ENCODE results near the gene TMEM203.

TMEM203 gene

GRCh38 chr9:137228968-137229896, 23.8 kb upstream of the TMEM203 start:
- DNase-seq: no peak

- no peak for DNase-seq
These were observed 23.1 kb upstream of the TMEM203 start for GRCh38 chr9:137228506-137228967.

DNA sequence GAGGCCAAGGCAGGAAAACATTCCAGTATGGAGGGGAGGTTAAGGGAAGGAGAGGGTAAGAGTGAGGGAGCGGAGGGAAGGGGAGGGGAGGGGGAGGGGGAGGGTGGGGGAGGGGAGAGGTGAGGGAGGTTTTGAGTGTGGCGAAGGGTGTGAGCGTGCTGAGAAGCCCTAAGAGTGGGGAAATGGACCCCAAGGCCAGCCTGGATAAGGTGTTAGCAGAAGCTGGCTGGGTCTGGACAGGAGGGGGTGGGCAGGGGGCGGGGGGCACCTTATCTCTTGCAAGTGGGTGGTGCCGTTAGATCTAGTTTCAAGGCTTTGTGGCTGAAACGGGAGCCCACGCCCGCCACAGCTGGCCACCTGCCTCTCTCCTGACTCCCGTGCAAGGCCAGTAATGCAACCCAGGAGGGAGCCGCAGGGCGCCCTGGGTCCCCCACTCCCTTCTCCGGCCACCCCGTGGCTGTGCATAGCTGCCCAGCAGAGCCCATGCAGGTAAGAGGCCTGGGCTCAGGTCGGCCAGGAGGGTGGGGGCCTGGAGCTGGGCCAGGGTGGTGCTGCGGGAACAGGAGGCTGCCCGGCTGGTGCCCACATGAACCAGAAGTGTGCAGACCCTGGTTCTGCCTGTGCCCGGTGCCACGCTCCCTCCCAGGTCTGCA, 22.5 kb upstream of the TMEM203 start:
- DNase-seq: no peak

GRCh38 chr9:137227054-137227852, 21.8 kb upstream of the TMEM203 start, which contains the start of gene RNF224:
TSS of gene RNF224 (plus strand) at chr9:137227502. CDS start at chr9:137228336, 834 bp downstream.
- peak; percentile 68 for DNase-seq

DNA sequence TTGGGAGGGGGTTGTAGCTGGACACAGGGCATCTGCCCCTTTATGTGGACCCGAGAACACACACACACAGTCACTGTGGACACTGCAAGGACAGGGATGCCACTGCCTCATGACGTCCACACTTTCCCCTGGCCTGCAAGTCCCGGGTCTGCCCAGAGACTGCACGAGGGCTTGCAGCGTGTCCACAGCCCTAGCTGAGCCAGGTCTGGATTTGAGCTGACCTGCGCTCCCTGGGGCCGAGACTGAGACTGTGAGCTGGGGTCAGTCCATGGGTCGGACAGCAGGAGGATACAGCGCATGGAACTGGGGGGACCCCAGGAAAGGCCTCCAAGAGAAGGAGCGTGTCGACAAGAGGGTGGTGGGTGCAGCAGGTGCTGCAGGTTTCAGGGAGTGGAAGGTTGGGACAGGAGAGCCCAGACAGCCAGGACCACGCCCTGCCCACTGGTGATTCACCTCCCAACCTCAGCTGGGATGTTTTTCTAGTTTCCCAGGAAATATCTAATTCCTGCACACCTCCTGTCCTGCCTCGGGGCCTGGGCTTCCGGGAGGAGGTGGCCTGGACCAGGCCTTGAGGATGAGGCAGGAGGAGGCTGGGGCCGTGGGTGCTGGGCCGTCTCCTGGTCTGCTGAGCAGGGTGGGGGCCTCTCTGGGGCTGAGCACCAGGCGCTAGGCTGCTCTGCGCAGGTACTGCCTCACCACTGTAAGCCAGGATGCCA, 21.0 kb upstream of the TMEM203 start:
- peak; percentile 81 for DNase-seq

DNA sequence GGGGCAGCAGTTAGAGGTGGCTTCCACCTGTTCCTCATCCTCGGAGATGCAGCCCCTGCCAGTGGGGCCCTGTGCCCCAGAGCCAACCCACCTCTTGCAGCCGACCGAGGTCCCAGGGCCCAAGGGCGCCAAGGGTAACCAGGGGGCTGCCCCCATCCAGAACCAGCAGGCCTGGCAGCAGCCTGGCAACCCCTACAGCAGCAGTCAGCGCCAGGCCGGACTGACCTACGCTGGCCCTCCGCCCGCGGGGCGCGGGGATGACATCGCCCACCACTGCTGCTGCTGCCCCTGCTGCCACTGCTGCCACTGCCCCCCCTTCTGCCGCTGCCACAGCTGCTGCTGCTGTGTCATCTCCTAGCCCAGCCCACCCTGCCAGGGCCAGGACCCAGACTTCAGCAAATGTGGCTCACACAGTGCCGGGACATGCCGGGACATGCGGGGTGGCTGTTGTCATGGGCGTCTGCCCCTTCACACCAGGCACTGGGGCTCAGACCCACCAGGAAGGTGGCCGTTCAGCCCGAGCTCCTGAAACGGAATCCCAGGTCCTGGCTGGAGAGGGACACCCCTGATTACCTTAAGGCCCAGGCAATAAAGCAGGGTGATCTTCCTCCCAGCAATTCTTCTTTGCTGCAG, 20.4 kb upstream of the TMEM203 start:
- DNase-seq: no peak

DNA sequence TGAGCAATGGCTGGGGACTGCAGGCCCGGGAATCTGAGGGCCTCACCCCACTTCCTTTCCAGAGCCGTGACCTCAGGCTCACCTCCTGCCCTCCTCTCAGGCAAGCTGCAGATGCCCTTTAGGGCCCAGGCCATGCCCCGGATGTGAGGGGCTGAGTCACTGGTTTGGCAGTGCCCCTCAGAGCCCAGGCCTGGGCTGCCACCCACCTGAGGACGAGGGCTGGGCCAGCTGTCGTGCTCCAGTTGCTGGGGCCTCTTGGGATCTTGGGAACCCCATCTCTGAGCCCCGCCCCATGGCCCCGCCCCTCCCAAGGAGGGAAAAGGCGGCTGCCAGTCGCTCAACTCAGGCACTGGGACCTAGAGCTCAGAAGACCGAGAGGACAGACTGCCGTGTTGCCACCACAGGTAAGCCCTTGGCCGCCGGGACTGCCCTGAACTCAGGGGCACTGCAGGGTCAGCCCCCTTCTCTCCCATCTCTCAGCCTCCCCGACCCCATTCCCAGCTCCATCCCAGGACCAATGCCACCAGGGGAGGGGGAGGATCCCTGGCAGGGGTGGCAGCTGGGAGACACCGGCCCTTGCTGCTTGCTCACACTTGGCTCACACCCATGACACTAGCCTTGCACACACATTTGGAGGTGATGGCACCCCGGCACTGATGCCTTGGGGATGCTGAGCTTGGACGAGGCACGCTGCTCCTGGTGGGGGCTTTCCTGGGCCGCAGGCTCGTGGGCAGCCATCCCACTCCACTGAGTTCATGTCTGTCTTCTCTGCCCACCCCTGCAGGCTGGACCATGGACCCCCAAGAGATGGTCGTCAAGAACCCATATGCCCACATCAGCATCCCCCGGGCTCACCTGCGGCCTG, 19.6 kb upstream of the TMEM203 start, which contains the start of gene CYSRT1:
Gene CYSRT1 (plus strand): TSS at position 345 of the 865 bp plus-strand sequence. CDS start 448 bp downstream, at position 793.
- no peak for DNase-seq

DNA sequence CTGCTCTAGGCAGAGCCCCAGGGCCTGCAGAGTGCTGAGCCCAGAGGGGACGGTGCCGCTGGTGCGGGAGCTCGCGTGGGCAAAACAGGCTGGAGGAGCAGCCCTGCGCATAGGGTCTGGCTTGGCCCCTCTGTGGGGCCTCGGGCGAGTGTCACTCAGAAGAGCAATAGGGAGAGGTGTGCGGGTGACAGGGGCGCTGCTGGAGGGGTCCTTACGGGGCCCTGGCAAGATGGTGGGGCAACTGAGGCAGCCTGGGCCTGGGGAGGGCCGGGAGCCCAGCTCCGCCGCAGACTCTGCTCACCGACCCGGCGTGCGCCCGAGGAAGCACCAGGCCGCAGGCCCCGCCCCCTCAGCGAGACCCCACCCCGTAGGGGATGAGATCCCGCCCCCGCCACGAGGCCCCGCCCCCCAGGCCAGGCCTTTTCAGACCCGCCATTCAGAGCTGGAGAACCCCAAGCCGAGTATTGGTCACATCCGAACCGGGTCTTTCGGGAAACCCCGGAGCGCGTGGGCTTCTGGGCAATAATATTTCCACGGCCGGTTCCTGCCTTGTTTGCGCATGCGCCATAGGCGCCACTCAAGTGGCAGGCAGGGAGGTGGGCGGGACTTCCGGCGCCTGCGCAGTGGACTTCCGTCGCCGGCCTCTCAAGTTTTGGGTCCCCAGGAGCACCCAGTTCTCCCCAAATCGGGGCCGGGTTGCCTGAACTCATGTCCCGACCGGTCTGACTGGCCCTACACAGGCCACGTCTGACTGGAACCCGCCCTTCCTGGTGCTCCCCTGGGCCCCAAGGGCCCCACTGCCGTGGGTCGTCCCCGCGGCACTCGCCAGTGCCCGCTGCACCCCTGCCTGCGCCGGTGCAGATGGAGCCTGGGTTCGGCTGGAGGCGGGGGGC, 17.9 kb upstream of the TMEM203 start:
- DNase-seq: peak; percentile 94

- DNase-seq: no peak
These were observed 17.0 kb upstream of the TMEM203 start, which contains the start of gene RNF208 for GRCh38 chr9:137222190-137223077. TSS of gene RNF208 (minus strand) at chr9:137222240. CDS start at chr9:137221212, 1,028 bp downstream.

- no peak for DNase-seq
These were observed 16.2 kb upstream of the TMEM203 start for GRCh38 chr9:137221506-137222111.

- DNase-seq: no peak
These were observed 15.7 kb upstream of the TMEM203 start for GRCh38 chr9:137221095-137221505.

- DNase-seq: no peak
These were observed 15.1 kb upstream of the TMEM203 start for GRCh38 chr9:137220317-137221094.

DNA sequence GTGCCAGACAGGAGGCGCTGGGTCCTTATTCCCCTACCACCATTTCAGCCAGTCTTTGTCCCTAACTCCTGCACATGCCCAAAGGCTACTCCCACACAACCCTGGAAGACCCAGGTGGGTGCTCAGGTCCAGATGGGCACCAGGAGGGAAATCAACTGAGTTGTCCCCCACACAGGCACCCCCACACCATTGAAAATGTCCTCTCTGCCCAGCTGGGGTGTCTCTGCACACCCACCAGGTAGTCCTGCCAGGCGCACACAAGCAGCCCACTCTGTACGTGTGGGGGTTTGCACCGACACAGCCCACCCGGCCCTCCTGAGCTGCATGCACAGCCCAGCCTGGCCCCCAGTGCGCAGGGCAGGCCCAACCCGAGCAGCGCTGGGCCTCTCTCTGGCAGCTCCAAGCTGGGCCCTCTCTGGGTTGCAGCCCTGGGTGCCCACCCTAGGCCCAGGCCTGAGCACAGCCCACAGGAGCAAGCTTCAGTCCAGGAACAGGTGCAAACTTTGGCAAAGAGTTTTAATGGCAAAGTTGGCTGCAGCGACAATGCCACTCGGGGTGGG, 14.4 kb upstream of the TMEM203 start:
- DNase-seq: no peak

- DNase-seq: peak; percentile 70
These were observed 13.4 kb upstream of the TMEM203 start for GRCh38 chr9:137218754-137219271.

GRCh38 chr9:137218212-137218753, 12.8 kb upstream of the TMEM203 start:
- no peak for DNase-seq
